BLaER1 treated with 17β-estradiol and CSF1 and Interleukin-3, amounts not matched to agents 10 nM and 100 nM (cell line): Measurements from ENCODE around the gene ELP5.

Source experiments
- H3K27ac ChIP-seq, 11 experiments: shearing (Covaris generic); formaldehyde crosslinking; 2 replicates each; pipeline ENCODE4 v1.8.1; 2022
- H3K27me3 ChIP-seq, 11 experiments: shearing (Covaris generic); formaldehyde crosslinking; 2 replicates each; pipeline ENCODE4 v1.8.1; 2022
- H3K36me3 ChIP-seq, 11 experiments: shearing (Covaris generic); formaldehyde crosslinking; 2 replicates each; pipeline ENCODE4 v1.8.1; 2022
- H3K4me1 ChIP-seq, 10 experiments: shearing (Covaris generic); formaldehyde crosslinking; 2 replicates each; pipeline ENCODE4 v1.8.1; 2022
- H3K4me2 ChIP-seq, 11 experiments: shearing (Covaris generic); formaldehyde crosslinking; 2 replicates each; pipeline ENCODE4 v1.8.1; 2022
- H3K4me3 ChIP-seq, 10 experiments: shearing (Covaris generic); formaldehyde crosslinking; 2 replicates each; pipeline ENCODE4 v1.8.1; 2022
- H3K9ac ChIP-seq, 11 experiments: shearing (Covaris generic); formaldehyde crosslinking; 2 replicates each; pipeline ENCODE4 v1.8.1; 2022
- H3K9me3 ChIP-seq, 11 experiments: shearing (Covaris generic); formaldehyde crosslinking; replicated peaks in 1 of 11; 2 replicates each; pipeline ENCODE4 v1.8.1; 2022
- H4K20me1 ChIP-seq, 11 experiments: shearing (Covaris generic); formaldehyde crosslinking; 2 replicates each; pipeline ENCODE4 v1.8.1; 2022
- Cebpa-rat ChIP-seq, 11 experiments: shearing (Covaris generic); IDR thresholded peaks; 2 replicates each; pipeline ENCODE4 v1.8.1; 2022

Gene ELP5

DNA sequence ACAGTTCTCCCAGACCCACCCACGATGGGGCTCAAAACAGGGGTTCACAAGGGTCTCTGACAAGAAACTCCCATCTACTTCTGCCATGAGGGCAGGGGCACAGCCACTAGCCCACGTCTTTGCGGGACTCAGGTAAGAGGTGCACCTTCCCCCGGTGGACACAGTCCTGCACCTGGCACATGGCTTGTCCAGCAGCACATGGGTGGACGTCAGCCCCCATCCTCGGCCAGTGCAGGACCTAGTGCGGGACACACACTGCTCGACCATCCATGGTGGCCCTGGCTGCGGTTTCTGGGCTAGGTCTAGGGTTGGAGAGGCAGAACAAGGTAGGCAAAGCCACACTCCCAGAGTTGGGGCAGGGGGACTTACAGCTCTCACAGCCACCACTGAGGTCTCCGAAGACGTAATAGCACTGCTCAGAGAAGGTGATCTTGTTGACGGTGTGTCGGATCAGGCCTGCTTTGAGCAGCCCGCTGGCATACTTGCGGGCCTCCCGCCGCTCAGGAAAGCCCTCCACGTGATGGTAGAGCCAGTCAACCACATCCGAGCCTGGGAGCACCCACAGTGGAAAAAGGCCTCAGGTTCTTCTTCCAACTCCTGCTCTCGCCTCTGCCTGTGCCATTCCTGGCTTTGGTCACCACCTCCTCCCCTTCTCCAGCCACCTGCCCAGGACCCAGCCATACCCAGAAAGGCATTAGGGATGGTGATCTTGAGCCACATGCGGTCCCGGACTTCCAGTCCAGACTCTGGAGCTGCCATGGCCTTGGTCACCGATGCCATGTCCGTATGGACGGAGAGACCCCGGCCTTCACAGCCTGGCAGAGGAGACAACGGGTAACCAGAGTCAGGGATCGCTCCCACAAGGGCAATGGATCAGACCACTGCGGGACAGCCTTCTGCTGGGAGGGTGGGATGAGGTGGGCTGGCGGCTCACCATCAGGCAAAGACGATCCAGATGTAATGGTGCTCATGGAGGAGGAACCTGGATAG lies 25.0 kb upstream of the ELP5 start:
- TF ChIP-seq Cebpa-rat (IDR thresholded peaks at IDR 0.05), result no peak

DNA sequence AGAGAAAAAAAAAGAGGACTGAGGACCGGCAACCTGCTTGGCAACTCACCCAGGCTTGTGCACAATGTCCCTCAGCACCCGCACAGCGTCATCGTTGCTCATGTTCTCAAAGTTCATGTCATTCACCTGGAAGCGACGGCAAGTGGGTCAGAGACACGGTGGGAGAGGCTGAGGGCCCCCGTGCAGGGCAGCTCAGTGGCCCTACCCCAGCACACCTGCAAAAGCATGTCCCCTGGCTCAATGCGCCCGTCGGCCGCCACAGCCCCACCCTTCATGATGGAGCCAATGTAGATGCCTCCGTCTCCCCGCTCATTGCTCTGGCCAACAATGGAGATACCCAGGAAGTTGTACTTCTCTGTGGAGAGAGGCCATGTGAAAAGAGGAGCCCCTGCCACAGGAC lies 23.1 kb upstream of the ELP5 start:
- Histone ChIP-seq H3K27ac (no peak overlapping the region), H4K20me1 (peaks cover 16 to 77% (median 37%) of the 10 kb centered on the region in 11 experiments; a peak in 18 of 22 replicates), H3K4me2 (no peak overlapping the region), H3K9ac (no peak overlapping the region), H3K36me3 (peaks cover 65 to 78% (median 71%) of the 10 kb centered on the region in 11 experiments), H3K9me3 (no peaks in the 10 kb centered on the region), H3K4me1 (peaks cover 21 to 38% (median 22%) of the 10 kb centered on the region in 10 experiments), H3K27me3 (no peaks in the 10 kb centered on the region), H3K4me3 (no peak overlapping the region)
- TF ChIP-seq Cebpa-rat (IDR thresholded peaks at IDR 0.05), result no peak

More for the DNA sequence above, 25.0 kb upstream of the ELP5 start:
- no peak overlapping the region for H3K4me3 ChIP-seq
- peaks cover 84 to 97% (median 90%) of the 10 kb centered on the region in 11 experiments for H3K36me3 ChIP-seq
- no peaks in the 10 kb centered on the region for H3K27me3 ChIP-seq
- H3K9me3 ChIP-seq, result no peaks in the 10 kb centered on the region
- H3K9ac ChIP-seq, result no peak overlapping the region
- no peak overlapping the region for H3K27ac ChIP-seq
- H3K4me1 ChIP-seq, result peaks cover 5 to 27% (median 17%) of the 10 kb centered on the region in 10 experiments
- no peak overlapping the region for H3K4me2 ChIP-seq
- peaks cover 18 to 91% (median 49%) of the 10 kb centered on the region in 11 experiments; a peak in 21 of 22 replicates for H4K20me1 ChIP-seq

DNA sequence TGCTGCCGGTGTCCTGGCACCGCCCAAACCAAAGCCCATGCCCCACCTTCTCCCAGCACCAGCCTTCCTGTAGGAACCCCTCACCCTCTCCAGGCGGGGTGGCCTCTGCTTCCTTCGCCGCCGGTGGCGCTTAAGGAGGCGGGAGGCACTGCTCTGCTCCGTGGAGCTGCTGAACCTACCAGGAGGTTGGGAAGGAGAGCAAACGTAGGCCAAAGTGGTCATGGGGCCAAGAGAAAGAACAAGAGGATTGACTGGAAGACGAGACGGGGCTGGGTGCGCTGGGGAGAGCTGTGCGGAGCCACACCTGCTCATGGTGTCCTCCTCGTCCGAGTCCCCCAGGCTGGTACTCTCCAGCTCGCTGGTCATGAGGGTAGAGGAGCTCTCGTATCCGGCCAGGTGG lies 22.5 kb upstream of the ELP5 start:
- peaks cover 61 to 73% (median 66%) of the 10 kb centered on the region in 11 experiments for H3K36me3 ChIP-seq
- no peaks in the 10 kb centered on the region for H3K9me3 ChIP-seq
- H3K9ac ChIP-seq, result no peak overlapping the region
- no peaks in the 10 kb centered on the region for H3K27me3 ChIP-seq
- H3K4me3 ChIP-seq, result no peak overlapping the region
- peaks cover 21 to 40% (median 22%) of the 10 kb centered on the region in 10 experiments for H3K4me1 ChIP-seq
- H3K4me2 ChIP-seq, result no peak overlapping the region
- H3K27ac ChIP-seq, result no peak overlapping the region
- TF ChIP-seq Cebpa-rat (IDR thresholded peaks at IDR 0.05), result no peak
- peaks cover 12 to 73% (median 37%) of the 10 kb centered on the region in 11 experiments; a peak in 17 of 22 replicates for H4K20me1 ChIP-seq

- no peaks in the 10 kb centered on the region for H3K27me3 ChIP-seq
- peaks cover 58 to 71% (median 64%) of the 10 kb centered on the region in 11 experiments for H3K36me3 ChIP-seq
- peak overlapping the region in 3 of 11 experiments; percentile 16 to 97 (median 29); a peak in 4 of 22 replicates for H3K9ac ChIP-seq
- peak overlapping the region in 9 of 10 experiments; percentile 66 to 88 (median 77); a peak in 10 of 20 replicates for H3K4me3 ChIP-seq
- H3K4me2 ChIP-seq, result peak overlapping the region; percentile 91 to 99 (median 94)
- peaks cover 21 to 73% (median 40%) of the 10 kb centered on the region in 11 experiments; a peak in 21 of 22 replicates for H4K20me1 ChIP-seq
- no peak for TF ChIP-seq Cebpa-rat (IDR thresholded peaks at IDR 0.05)
- H3K9me3 ChIP-seq, result no peaks in the 10 kb centered on the region
- peaks cover 47 to 66% (median 48%) of the 10 kb centered on the region in 10 experiments for H3K4me1 ChIP-seq
- no peak overlapping the region for H3K27ac ChIP-seq
These were observed 19.9 kb upstream of the ELP5 start for GRCh38 chr17:7232114-7232513.

DNA sequence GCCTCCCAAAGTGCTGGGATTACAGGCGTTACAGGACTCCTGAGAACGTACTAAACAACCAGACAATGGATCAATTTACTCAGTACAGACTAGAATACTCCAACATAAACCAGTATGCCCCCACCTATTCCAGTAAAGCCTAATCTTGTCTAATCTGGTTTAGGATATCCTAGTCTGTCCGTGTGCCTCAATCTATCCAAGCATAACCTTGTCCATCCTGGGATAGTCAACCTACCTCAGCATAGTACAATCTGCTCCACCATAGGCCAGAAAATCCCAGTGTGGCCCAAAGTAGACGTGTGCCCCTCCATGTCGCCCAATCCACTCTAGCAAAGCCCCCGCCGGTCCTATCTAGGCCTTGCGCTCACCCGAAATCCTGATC lies 18.3 kb upstream of the ELP5 start:
- H3K27ac ChIP-seq, result peak overlapping the region; percentile 59 to 85 (median 81)

GRCh38 chr17:7234083-7234951 lies 17.7 kb upstream of the ELP5 start, which contains the start of gene DVL2:
TSS of gene DVL2 (minus strand) at chr17:7234517. CDS start at chr17:7234262, 255 bp downstream.
- Histone ChIP-seq H3K4me1 (peaks cover 52 to 59% (median 53%) of the 10 kb centered on the region in 10 experiments), H3K36me3 (peaks cover 39 to 52% (median 47%) of the 10 kb centered on the region in 11 experiments), H3K4me2 (peak within 1 kb of the TSS; percentile 91 to 99 (median 94)), H3K9me3 (no peaks in the 10 kb centered on the region), H3K9ac (peak within 1 kb of the TSS; percentile 84 to 98 (median 96)), H3K27me3 (no peaks in the 10 kb centered on the region), H3K27ac (peak within 1 kb of the TSS; percentile 59 to 85 (median 81)), H3K4me3 (peak within 1 kb of the TSS; percentile 66 to 88 (median 77)), H4K20me1 (peaks cover 27 to 74% (median 44%) of the 10 kb centered on the region in 11 experiments; a peak in 21 of 22 replicates)
- no peak for TF ChIP-seq Cebpa-rat (IDR thresholded peaks at IDR 0.05)

More for the DNA sequence above, 18.3 kb upstream of the ELP5 start:
- Histone ChIP-seq H3K36me3 (peaks cover 46 to 58% (median 53%) of the 10 kb centered on the region in 11 experiments), H3K4me3 (peak overlapping the region; percentile 66 to 88 (median 77)), H3K4me2 (peak overlapping the region; percentile 91 to 99 (median 94)), H3K27me3 (no peaks in the 10 kb centered on the region), H3K9me3 (no peaks in the 10 kb centered on the region), H3K9ac (peak overlapping the region; percentile 84 to 98 (median 96)), H3K4me1 (peaks cover 52 to 60% (median 53%) of the 10 kb centered on the region in 10 experiments), H4K20me1 (peaks cover 27 to 76% (median 45%) of the 10 kb centered on the region in 11 experiments; a peak in 21 of 22 replicates)
- TF ChIP-seq Cebpa-rat (IDR thresholded peaks at IDR 0.05), result no peak

- Histone ChIP-seq H3K9me3 (no peaks in the 10 kb centered on the region), H3K27ac (peak overlapping the region in 7 of 11 experiments; percentile 0 to 93 (median 84); a peak in 10 of 22 replicates), H3K4me2 (peak overlapping the region; percentile 91 to 99 (median 94); a peak in 21 of 22 replicates), H3K36me3 (peaks cover 27 to 46% (median 37%) of the 10 kb centered on the region in 11 experiments), H3K9ac (peak overlapping the region; percentile 95 to 98 (median 97); a peak in 19 of 22 replicates), H3K27me3 (no peaks in the 10 kb centered on the region), H4K20me1 (peaks cover 23 to 57% (median 36%) of the 10 kb centered on the region in 11 experiments; a peak in 20 of 22 replicates), H3K4me3 (peak overlapping the region in 7 of 10 experiments; percentile 15 to 97 (median 88); a peak in 10 of 20 replicates), H3K4me1 (peaks cover 55 to 66% (median 65%) of the 10 kb centered on the region in 10 experiments)
- TF ChIP-seq Cebpa-rat (IDR thresholded peaks at IDR 0.05), result no peak
These were observed 16.0 kb upstream of the ELP5 start for GRCh38 chr17:7235693-7236665.
